HG03135 (cell line): ENCODE data around the gene GHRH.

ENCODE experiments used
- ATAC-seq: cut with Tn5 transposase; IDR thresholded peaks from one replicate; pipeline ENCODE4 v1.9.1; 2021; ENCODE audit warnings: mild to moderate bottlenecking, moderate library complexity; ENCODE audit not compliant: unreplicated experiment

GHRH gene

GRCh38 chr20:37240337-37241067, 21.1 kb downstream of the GHRH start:
- ATAC-seq, result no peak

DNA sequence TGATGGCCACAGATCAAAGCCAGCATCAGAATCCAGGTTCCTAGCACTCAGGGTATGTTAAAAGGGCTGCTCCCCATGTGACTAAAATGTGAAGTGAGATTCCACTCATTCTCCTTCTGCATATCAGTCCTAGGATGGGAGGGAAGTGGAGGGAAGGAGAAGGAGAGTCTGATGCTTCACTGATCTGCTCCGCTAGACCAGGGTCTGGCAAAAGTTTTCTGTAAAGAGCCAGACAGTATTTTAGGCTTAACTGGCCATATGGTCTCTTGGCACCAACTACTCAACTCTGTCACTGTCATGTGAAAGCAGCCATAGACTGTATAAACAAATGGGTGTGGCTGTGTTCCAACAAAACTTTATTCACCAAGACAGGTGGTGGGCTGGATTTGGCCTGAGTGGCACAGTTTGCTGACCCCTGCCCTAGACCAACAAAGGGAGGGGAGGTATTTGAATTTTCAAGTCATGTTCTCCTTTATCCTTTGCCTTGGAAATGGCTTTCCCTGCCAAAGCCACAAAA, 22.6 kb downstream of the GHRH start:
- ATAC-seq, result no peak

- ATAC-seq, result no peak
Measured at GRCh38 chr20:37238426-37238825, 23.2 kb downstream of the GHRH start.

DNA sequence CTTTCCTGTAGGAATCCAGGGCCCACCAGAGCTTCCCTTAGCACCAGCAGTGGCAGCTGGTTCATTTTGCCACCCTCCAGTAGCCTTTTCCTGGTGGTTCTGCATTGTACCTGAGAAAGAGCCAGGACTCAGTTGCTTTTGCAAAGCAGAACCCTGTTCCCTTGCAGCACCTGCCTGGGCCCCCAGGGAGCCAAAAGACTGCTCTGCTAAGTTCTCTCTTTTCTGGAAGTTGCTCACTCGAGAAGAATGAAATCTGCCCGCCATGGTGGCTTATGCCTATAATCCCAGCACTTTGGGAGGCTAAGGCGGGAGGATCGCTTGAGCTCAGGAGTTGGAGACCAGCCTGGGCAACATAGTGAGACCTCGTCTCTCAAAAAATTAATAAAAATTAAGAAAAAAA, 24.0 kb downstream of the GHRH start:
- ATAC-seq, result no peak

- ATAC-seq, result no peak
Measured at GRCh38 chr20:37236462-37236861, 25.2 kb downstream of the GHRH start.

DNA sequence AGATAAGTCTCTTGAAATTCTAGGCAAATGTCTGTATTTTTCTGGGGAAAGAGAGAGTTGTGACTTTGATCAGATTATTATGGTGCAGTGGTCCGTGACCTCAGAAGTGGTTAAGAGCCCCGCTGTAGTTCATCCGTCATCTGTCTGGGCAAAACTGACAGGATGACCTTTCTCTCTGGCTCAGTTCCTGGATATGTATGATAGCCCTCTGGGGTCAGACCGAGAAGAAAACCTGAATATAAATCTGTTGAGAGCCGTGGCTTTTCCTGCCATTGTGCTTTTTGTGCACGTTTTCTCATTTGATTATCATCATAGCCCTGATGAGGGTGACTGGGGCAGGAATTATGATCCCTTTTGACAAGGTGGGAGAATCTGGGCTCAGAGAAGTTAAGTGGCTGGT, 26.5 kb downstream of the GHRH start:
- no peak for ATAC-seq

GRCh38 chr20:37234254-37234581, 27.4 kb downstream of the GHRH start:
- ATAC-seq, result no peak

GRCh38 chr20:37233548-37234253, 27.9 kb downstream of the GHRH start:
- no peak for ATAC-seq

- ATAC-seq, result no peak
Measured at GRCh38 chr20:37231947-37232630, 29.5 kb downstream of the GHRH start.

- no peak for ATAC-seq
Measured at GRCh38 chr20:37230200-37230599, 31.4 kb downstream of the GHRH start.

- ATAC-seq, result no peak
Measured at GRCh38 chr20:37229357-37229756, 32.3 kb downstream of the GHRH start.

GRCh38 chr20:37228656-37229055, 33.0 kb downstream of the GHRH start:
- ATAC-seq, result no peak

GRCh38 chr20:37228082-37228481, 33.5 kb downstream of the GHRH start:
- ATAC-seq, result no peak

DNA sequence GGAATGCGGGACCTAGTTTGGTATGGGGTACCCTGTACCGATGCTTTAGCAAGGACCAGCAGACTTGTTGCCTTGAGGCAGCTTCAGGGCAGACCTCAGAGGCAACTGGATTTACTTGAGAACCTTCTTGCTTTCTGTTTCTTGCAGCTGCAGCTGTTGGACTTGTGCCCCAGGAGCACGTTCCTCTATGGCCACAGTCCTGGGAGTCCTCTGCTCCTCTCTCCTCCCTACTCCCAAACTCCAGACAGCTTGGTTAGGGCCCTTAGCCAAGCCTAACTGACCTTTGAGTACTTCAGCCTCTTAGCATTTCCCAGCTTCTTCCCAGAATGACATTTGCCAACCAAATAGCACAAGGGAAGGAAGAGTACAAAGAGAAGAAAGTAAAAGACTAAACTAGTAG, 34.7 kb downstream of the GHRH start:
- ATAC-seq, result no peak

DNA sequence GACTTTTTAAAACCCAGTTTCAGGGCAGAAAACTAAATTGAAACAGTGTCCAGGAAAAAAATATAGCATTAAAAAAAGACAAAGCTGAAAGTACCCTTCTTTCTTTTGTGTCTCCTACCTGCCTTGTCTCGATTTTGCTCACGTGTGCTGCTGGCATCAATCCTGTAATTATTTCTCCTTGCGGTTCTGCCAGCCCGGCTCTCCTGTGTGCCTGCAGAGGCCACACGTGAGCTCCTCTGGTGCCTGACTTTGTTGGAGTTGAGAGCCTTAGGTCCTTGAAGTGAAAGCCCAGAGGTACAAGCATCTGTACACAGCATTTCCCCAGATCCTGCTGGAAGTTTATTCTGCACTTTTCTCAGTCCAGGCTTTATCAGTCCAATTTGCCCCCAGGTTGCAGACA, 36.5 kb downstream of the GHRH start:
- ATAC-seq, result no peak

GRCh38 chr20:37223053-37223452, 38.6 kb downstream of the GHRH start:
- no peak for ATAC-seq

DNA sequence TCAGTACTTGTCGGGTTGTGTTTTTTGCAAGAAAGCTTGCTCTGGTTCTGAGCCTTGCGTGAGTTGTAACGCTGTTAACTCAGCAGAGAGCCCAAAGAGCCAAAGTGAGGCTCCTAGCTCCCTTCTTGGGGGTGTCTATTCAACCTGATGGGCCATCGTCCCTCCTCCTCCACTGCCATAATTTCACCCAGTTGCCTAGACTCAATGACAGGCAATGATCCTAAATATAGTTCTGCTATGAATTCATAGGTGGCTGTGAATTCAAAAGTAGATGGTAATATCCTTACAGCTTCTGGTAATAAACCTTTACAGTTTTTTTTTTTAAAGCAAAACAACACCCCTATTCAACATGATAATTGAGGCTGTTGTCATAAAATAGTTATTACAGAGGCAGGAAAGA, 39.5 kb downstream of the GHRH start:
- no peak for ATAC-seq

GRCh38 chr20:37220731-37221130, 40.9 kb downstream of the GHRH start:
- no peak for ATAC-seq

DNA sequence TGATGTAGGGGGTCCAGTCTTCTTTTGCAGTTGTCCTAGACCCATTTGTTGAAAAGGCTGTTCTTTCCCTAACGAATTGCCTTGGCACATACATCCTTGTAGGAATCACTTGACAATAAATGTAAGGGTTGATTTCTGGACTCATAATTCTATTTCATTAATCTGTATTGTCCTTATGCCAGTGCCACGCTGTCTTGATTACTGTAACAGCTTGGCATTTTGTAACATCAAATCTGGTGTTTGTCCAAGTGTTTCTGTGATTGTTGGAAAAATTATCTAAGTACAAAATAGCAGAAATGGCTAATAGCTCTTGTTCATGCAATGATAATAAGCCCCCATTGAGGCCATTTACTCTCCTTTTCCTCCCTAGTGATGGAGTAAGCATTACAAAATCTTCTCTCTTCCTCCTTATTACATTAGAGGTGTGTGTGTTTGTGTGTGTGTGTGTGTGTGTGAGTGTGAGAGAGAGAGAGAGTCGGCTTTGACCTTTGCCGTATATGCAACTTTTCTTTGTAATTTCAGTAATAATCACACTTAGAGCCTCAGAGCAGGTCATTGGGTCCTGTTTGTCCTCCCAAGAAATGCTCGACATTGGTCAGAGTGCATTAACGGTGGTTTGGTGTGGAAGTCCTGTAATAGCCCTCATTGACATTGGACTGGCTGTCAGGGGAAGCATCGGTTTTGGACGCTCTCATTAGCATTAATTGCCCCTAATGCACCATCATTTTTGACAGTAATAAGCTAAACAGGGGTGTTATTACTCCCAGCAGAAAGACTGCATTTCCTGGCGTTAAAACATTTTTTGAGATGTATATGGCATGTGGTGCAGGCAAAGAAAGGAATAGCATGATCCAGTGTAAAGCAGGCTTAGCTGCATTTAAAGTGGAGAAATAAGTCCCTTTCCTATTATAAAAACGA, 41.6 kb downstream of the GHRH start:
- no peak for ATAC-seq

DNA sequence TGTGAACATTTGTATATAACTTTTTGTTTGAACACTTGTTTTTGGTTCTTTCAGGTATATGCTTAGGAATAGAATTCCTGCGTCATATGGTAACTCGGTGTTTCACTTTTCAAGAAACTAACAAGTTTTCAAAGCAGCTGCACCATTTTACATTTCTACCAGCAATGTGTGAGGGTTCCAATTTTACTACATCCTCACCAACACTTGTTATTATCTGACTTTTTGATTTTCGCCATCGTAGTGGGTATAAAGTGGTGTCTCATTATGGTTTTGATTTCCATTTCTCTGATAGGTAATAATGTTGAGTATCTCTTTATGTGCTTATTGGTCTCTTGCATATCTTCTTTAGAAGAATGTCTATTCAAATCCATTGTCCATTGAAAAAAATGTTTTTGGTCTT, 42.6 kb downstream of the GHRH start:
- no peak for ATAC-seq

- ATAC-seq, result no peak
Measured at GRCh38 chr20:37218441-37218840, 43.2 kb downstream of the GHRH start.
